ENCODE data around the gene TOMM34.

Gene TOMM34

DNA sequence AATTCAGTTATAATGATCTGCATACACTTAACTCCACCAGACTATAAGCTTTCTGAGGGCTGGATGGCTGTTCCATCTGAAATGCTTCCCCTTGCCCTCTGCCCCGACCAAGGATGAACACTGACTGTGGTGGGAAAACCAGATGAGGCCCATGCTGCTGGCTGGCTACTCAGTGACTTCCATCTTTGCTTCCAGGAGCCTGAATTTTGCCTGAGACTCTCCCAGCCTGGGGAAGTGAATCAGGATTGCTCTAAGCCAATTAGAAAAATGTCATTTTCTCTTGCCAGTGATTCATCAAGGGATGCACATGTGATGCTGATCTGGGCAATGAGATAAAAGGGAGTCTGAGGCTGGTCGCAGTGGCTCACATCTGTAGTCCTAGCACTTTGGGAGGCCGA, 1.7 kb upstream of the TOMM34 start:
- no peak for DNase-seq

GRCh38 chr20:44961011-44961869, 1.0 kb upstream of the TOMM34 start:
- DNase-seq: no peak

GRCh38 chr20:44959638-44960102, 527 bp downstream of the TOMM34 start:
- no peak for DNase-seq

DNA sequence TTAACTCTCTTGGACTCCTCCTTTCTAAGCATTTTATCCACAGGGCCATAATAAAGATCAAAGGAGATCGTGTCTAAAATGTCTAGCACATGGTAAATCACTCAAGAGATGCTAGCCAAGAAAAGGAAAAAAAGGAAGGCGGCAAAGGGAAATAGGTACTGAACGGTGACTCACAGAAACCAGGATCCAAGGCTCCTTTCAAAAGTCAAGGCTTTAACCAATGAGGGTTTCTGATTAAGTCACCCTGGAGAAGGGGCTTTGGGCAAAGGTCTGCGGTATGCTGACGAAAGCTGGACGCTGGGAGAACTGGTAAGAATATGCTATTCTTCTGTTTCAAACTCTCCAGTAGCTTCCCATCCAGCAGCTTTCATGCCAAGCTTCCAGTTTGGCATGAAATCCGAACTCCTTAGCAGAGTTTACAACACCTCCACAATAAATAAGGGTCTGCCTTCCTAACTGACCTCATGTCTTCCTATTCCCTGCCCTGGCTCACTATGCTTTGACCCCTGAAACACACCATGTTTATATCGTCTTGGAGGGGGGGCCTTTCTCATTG, 1.0 kb downstream of the TOMM34 start:
- DNase-seq: no peak

- DNase-seq: no peak
Observed at GRCh38 chr20:44958276-44958675, 1.9 kb downstream of the TOMM34 start.

- no peak for DNase-seq
Observed at GRCh38 chr20:44956410-44956809, 3.8 kb downstream of the TOMM34 start.

DNA sequence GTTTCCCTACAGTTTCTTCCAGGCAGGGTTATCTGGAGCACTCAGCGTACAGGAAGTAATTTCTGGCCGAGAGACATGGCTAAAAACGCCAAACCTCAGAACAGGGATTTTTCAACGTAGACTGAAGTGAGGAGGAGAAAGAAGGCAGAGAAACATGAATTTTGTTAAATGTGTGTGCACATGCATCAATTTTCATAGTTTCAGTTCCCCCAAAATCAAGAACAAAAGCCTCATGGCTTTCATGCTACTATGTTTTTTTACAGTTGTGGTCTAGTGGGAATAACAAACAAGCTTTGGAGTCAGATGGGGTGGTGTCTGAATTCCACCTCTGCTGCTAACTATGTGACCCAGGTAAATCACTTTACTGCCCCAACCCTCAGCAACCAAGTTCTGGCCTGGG, 4.9 kb downstream of the TOMM34 start:
- DNase-seq: no peak

GRCh38 chr20:44954211-44954610, 6.0 kb downstream of the TOMM34 start:
- no peak for DNase-seq

GRCh38 chr20:44952731-44953130, 7.5 kb downstream of the TOMM34 start:
- DNase-seq: no peak

DNA sequence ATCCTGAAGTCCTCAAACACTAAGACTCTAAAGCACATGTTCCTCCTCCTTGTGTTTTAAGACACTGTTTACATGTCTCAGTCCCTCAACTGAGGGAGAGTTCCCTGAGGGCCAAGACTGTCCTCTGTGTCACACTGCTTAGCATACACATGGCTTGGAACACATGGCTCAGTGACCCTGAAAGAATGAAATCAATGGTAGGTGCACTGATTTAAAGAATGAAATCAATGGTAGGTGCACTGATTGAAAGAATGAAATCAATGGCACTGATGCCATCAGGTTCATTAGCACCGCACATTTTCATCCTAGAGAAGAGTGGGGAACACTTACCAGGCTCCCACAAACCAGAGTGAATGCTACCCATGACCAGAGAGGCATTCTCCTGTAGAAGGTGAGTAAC, 9.8 kb downstream of the TOMM34 start:
- no peak for DNase-seq

DNA sequence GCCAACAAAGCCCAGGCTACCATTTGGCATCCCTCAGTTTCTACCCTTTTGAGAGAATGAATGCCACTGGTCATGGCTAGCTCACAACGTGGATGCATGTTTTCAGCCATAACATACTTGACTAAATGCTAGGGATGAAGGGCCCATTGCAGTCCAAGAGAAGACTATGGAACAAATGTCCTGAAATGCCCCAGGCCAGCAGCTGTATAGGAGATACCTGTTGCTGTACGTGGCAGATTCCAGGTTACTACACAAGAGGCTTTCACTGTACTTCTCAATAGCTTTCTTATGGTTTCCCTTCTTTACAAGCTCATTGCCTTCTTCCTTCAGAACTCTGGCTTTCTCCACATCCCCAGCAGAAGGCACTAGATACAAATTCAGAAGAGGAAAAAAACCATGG, 11.7 kb downstream of the TOMM34 start:
- DNase-seq: no peak

DNA sequence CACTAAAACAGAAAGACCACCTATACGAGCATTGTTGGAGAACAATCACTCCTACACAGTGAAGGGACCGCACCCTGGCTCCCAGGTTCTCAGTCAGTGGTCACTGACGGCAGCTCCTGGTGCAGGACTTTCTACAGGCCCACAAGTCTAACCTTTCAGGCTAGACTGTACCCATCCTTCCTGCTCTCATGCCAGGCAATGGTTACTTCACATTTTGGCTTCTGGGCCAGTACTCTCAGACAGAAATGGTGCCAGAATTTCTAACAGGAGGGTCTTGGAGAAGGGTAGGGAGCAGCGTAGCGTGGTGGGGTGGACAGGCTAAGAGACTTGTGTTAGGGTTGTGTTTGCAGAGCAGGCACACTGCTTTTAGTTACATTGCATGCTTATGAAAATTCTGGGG, 12.1 kb downstream of the TOMM34 start:
- no peak for DNase-seq

- no peak for DNase-seq
Observed at GRCh38 chr20:44946271-44946852, 13.8 kb downstream of the TOMM34 start.

DNA sequence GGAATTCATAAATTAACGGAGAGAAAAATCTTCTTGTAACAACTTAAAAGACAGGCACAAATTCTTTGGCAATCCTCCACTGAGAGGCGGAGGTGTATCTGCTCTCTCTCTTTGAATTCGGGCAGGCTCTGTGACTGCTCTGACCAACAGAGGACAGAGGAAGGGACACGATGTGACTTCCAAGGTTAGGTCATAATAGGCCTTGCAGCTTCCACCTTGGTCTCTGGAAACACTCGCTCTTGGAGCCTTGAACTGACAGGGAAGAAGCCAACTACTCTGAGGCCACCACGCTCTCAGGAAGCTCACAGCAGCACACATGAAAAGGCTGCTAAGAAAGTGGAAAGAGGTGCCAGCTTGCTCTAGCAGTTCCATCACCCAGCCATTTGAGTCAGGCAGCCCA, 14.9 kb downstream of the TOMM34 start:
- DNase-seq: no peak

- no peak for DNase-seq
Observed at GRCh38 chr20:44943828-44944227, 16.4 kb downstream of the TOMM34 start.

DNA sequence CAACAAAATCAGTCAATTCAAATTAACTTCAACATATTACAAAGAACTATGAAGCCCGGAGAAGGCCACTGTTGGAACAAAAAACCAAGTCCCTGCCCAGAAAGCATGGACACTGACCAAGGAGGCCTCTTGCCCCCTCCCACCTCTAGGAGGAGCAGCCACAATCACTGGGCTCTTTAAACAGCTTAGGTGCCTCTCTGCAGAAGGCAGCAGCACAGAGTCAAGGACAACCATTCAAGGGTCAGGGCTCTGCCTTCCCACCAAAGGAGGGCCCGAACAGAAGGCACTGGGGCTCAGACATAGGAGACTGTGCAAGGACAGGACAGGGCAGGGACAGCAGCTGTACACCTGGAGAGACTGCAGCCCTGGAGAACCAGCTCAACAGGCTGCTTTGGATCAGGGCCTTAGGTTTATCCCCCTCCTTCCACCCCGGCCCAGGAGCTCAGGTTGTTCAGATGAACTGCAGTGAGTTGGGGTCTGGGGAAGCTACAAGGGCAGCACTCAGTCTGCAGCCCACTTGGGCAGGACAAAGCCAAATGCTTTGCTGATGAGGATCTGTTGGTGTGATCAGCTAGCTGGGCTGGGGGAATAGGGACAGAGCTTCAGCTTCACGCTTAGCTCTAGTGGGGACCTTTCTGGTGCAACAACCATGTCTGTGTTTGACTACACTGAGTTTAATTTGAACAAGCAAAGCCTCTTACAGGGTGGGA, 17.8 kb downstream of the TOMM34 start:
- DNase-seq: no peak

- no peak for DNase-seq
Observed at GRCh38 chr20:44941120-44941691, 19.0 kb downstream of the TOMM34 start.

GRCh38 chr20:44938637-44939036, 21.6 kb downstream of the TOMM34 start:
- DNase-seq: no peak

DNA sequence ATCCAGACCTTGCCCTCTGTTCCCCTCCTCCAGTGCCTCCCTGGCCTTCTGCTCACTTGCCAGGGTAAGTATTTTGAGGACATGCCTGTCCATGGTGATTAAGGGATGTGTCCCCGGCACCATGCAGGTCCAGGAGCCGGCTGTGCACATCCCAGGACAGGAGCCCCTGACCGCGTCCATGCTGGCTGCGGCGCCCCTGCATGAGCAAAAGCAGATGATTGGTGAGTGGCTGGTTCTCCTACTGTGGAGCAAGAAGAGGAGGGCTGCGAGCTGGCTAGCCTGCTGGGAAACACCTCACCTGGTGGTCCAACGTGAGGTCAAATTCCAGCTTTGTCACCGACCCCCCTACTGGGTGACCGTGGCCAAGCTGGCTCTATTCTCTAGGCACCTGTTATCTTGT, 23.7 kb downstream of the TOMM34 start:
- DNase-seq: no peak

DNA sequence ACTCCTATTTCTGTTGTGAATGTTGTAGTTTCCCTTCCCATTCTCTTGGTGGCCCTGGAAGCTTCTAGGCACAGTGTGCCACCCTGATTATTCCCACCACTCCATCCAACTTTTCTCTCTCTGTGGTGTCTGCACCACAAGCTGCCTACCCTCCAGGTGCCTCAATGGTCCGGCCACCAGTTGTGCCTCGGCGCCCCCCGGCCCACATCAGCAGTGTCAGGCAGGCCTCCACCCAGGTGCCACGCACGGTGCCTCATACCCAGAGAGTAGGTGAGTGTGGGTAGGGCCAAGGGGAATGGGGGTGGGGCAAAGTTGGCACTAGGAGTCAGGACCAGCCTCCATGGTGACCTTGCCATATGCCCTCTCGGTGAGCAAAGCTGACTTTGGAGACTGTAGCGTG, 27.3 kb downstream of the TOMM34 start:
- DNase-seq: no peak

DNA sequence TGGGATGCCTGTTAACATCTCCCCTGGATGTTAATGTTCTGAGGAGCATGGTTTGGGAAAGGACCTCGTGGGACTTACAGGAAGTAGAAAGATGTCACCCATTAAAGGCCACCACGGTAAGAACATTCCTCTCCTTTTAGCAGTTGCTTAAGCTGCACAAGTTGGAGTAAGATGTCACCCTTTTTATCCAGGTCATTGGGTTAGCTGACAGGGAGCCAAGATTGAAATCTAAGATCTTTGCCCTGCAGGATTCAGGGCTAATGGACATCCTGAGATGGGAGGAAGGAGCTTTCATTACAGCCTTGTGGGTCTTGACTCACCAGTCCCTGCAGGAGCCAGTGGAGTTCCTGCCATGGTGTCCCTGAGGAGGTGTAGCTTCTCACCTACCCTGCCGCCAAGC, 28.3 kb downstream of the TOMM34 start:
- no peak for DNase-seq

DNA sequence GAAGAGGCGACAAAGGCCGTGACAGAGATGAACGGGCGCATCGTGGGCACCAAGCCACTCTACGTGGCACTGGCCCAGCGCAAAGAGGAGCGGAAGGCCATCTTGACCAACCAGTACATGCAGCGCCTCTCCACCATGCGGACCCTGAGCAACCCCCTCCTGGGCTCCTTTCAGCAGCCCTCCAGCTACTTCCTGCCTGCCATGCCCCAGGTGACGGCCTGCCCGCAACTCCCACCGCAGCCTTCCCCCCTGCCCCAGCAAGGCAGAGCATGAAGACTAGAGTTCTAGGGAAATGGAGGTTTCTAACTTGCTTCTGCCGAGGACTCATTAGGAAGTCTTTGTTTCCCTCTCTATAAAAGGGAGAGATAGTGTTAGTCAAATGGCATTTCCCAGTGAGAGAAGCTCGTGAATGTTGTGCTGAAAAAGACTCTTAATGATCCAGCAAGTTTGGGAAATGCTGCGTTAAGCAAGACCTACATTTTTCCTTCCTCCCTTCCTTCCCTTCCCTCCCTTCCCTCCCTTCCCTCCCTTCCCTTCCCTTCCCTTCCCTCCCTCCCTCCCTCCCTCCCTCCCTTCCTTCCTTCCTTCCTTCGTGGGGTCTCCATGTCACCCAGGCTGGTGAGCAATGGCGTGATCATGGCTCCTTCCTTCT, 29.6 kb downstream of the TOMM34 start:
- no peak for DNase-seq

DNA sequence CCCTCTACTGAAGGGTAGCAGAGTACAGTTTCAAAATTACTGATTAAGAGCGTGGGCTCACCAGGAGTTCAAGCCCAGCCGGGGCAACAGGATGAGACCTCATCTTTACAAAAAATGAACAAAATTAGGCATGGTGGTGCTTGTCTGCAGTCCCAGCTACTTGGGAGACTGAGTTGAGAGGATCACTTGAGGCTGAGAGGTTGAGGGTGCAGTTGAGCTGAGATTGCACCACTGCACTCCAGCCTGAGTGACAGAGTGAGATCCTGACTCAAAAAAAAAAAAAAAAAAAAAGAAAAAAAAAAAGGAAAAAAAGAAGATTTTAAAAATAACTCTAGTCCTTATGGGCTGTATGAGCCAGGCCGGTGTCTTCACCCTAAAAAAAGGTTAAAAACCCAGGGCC, 31.6 kb downstream of the TOMM34 start:
- no peak for DNase-seq
